Breast epithelium (tissue), 3 donors: ENCODE data around the gene CCDC34.

Experiments used
- CTCF ChIP-seq, 3 donors: fragments of 450-650 bp; IDR thresholded peaks; one replicate each; pipeline ENCODE4 v1.5.1; 2016 to 2017; ENCODE audit warnings: antibody characterized with exemption in 3 of 3, mild to moderate bottlenecking in 3 of 3, moderate library complexity in 3 of 3
- POLR2A ChIP-seq: fragments of 450-650 bp; IDR thresholded peaks from one replicate; pipeline ENCODE4 v1.6.1; 2016; ENCODE audit warnings: antibody characterized with exemption, mild to moderate bottlenecking, moderate library complexity

- no peak for TF ChIP-seq CTCF (IDR thresholded peaks at IDR 0.05)
- no peak for TF ChIP-seq POLR2A
Observed at GRCh38 chr11:27310182-27310581, 52.8 kb downstream of the CCDC34 start.
